ENCODE data around the gene PLCB1. TPM values are rescaled to one million over a fixed set of nuclear protein-coding genes. Genes with fewer than 3 reads are reported as not detected.
"Not testable (repeated sequence)": the region's sequence is repeated elsewhere in the genome, so short reads cannot be mapped to it uniquely, and the experiment has no call there.

Gene PLCB1
- total RNA-seq, 1 experiment from 2014 or later = 2.9 TPM

GRCh38 chr20:8443464-8444072, 311.5 kb downstream of the PLCB1 start:
- DNase-seq (ENCODE audit: low read depth) = no peak

DNA sequence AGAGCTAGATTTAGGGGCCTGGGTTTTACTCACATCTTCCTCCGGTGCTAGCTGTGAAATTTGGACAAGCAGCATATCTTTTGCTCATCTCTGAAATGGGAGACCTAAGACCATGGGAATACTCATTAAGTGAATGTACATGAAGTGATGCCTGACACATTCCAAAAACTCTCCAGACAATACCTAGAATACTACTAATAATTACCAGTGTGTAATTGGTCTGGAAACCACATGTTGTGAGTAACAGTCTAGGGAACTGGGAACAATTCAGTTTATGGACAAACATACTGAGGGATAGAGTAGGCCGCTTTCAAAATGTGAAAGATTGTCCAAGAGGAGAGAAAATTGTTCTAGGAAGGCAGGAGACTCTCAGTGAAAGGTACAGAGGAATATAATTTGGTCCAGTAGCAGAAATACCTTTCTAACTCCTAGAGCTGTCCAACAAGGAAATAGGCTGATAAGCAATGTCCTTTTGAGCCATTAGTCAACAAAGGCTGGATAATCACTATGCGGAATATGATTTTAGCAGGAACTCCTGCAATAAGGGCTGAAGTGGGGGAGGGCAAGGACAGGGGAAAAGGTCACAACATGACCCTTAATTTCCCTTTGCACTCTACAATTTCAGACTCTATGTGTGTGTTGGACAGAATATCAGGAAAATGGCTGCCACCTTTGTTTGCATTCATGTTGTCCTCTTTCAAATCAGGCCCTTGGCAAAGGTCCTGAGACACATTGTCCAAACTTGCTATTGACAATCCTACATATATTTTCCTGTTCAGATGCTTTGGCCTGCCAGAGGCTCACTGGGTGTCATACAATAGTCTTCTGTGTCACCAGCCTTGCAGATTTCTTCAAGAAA, 315.4 kb downstream of the PLCB1 start:
- no peak for DNase-seq (ENCODE audit: low read depth)

- DNase-seq (ENCODE audit: low read depth) = no peak
Measured at GRCh38 chr20:8449123-8449522, 317.1 kb downstream of the PLCB1 start.

DNA sequence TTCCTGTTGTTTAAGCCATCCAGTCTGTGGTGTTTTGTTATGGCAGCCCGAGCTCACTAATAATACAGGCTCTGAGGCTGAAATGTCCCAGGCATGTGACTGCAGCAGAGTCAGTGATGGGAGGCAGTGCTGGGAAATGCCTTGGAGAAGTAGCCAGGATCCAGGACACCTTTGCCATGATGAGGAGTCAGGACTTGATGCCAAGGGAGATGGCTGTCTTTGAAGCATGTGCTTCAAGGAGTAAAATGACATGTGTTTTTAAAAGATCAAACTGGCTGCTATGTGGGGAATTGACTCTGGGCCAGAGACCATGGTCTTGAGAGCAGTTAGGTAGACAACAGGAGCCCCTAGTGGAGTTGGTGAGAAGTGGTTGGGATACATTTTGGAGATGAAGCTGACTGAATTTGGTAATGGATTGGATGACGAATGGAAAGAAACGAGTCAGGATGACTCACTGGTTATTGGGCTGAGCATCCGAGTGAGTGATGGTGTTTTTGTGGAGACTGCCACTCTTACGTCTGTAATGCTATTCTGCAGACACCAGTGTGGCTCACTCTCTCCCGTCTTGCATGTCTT, 322.2 kb downstream of the PLCB1 start:
- DNase-seq (ENCODE audit: low read depth) = peak; percentile 78

GRCh38 chr20:8456765-8457164, 324.7 kb downstream of the PLCB1 start:
- DNase-seq (ENCODE audit: low read depth) = no peak

- no peak for DNase-seq (ENCODE audit: low read depth)
Measured at GRCh38 chr20:8457978-8458377, 325.9 kb downstream of the PLCB1 start.

DNA sequence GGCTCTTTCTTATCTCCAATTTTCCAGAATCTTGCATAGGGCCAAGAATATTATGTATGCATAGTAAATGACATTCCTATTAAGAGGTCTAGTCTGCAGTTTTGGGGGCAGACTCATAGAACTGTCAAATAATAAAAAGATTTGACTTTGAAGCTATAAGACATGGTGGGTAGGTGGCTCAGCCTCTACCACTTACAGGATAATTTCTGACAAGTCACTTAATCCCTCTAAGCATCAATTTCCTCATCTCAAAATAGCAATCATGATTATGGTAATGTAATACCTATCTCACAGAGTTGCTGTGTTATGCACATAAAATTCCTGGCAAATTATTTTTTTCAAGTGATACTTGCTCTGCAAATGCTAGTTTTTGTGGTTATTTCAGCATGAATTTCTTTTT, 329.1 kb downstream of the PLCB1 start:
- no peak for DNase-seq (ENCODE audit: low read depth)

DNA sequence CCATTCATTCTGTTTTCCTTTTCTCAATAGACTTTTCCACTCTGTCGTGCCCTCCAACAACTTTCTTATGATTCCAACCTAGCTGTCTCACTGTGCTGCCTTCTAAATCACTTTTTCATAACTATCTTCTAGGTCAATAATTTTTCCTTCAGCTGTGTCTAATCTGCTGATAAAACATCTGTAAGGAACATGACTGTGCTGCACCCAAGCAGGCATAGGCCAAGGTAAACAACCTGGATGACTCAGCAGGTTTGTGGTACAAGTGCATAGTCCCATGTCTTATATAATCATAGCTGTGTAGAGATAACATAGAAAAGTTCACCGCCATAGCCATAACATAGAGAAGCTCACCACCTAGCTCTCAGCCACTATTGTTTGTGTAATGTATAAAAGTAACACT, 332.3 kb downstream of the PLCB1 start:
- peak; percentile 37 for DNase-seq (ENCODE audit: low read depth)

DNA sequence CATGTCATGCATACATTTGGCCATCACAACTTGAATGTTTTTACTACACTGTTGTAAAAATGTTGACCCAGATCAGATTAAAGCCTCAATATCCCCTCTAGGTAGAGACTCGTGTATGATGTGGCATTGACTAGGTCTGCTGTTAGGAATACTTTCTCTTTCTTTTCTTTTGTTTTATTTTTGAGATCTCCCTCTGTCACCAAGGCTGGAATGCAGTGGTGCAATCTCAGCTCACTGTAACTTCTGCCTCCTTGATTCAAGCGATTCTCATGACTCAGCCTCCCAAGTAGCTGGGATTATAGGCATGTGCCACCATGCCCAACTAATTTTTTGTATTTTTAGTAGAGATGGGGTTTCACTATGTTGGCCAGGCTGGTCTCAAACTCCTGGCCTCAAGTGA, 334.7 kb downstream of the PLCB1 start:
- not testable (repeated sequence) for DNase-seq (ENCODE audit: low read depth)

DNA sequence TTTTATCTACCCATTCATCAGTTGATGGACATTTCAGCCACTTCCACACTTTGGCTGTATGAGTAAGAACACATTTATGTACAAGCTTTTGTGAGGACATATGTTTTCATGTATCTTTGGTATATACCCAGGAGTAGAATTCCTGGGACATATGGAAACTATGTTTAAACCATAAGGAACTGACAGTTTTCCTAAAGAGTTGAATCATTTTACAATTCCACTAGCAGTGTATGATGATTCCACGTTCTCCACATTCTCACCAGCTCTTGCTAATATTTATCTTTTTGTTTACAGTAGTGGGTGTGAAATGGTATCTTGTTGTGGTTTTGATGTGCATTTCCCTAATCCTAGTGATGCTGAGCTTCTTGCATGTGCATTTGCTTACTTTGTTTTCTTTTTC, 338.1 kb downstream of the PLCB1 start:
- DNase-seq (ENCODE audit: low read depth) = no peak

GRCh38 chr20:8471465-8471864, 339.4 kb downstream of the PLCB1 start:
- DNase-seq (ENCODE audit: low read depth) = no peak

GRCh38 chr20:8473459-8473858, 341.4 kb downstream of the PLCB1 start:
- no peak for DNase-seq (ENCODE audit: low read depth)

GRCh38 chr20:8474027-8474668, 342.1 kb downstream of the PLCB1 start:
- DNase-seq (ENCODE audit: low read depth) = no peak

DNA sequence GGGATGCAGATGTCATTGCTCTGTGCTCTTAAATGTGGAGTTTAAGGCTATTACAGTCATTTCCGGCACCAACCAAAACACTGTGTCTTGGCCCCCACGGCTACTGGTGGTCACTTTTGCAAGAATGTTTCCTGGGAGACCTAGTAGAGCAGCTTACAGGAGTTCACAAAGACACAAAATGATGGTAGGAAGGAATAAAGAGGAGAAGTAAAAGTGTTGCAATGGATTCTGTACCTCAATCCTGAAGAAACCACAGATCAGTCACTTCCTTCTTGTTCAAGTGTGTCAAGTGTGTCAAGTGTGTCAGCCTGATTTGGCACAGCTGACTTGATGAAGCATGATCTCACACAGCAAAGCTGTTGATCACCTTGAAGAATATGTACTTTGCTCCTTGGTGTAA, 344.0 kb downstream of the PLCB1 start:
- DNase-seq (ENCODE audit: low read depth) = peak; percentile 6

DNA sequence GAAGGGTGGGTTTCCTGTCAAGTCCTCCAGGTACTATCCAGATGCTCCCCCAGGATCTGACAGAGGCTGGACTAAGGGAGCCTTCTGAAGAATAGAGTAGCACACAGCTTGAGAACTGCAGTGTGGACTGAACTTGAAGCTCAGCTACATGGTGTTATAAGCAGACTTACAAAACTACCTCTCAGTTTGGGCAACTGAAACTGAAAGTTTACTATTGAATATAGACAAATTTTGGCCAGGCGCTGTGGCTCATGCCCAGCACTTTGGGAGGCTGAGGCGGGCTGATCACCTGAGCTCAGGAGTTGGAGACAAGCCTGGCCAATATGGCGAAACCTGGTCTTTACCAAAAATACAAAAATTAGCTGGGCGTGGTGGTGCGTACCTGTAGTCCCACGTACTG, 348.5 kb downstream of the PLCB1 start:
- DNase-seq (ENCODE audit: low read depth) = no peak

DNA sequence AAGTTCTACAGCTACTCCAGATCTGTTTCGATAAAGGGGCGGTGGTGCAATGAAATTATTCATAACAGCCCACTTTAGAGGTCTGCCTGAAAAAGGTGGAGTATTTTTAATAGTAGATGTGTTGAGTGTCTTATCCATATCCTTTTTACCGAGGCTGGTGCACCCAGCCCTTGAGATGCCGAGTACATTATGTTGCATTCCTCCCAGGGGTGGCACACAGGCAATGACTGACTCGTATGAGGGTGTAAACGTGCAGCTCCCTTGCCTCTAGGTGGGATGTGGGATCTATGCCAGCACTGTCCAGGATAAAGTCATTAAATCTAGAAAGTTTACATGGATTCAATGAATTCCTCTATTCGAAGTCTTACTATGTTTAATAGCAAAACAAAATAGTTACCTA, 355.6 kb downstream of the PLCB1 start:
- no peak for DNase-seq (ENCODE audit: low read depth)

- DNase-seq (ENCODE audit: low read depth) = no peak
Measured at GRCh38 chr20:8489094-8489883, 357.2 kb downstream of the PLCB1 start.

DNA sequence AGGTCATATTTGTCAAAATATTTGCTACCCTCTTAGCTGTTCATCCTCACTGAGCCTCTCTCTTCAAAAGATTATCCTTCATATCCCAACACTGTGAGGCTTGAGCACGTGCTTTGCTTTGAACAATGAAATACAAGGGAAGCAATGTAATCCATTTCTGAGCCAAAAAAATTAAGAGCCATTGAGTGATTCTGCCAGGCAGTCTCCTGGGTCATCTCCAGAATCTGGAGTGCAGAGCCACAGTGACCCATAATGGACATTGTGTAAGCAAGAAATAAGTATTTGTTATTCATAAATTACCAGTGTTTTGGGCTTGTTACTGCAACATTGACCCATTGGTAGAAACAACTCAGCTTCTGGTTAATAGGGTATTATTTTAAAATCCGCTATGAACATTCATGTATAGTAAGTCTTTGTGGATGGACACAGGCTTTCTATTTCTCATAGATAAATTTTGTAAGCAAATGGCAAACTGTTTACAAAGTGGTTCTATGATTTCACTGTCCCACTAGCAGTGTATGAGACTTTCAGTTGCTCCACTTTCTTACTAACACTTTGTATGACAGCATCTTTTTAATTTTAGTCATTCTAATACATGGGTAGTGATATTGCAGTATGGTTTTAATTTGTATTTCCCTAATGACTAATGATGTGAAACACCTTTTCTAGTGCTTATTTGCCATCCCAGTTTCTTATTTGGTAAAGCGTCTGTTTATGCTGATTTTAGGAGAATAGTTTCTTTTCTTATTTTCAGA, 358.2 kb downstream of the PLCB1 start:
- no peak for DNase-seq (ENCODE audit: low read depth)

DNA sequence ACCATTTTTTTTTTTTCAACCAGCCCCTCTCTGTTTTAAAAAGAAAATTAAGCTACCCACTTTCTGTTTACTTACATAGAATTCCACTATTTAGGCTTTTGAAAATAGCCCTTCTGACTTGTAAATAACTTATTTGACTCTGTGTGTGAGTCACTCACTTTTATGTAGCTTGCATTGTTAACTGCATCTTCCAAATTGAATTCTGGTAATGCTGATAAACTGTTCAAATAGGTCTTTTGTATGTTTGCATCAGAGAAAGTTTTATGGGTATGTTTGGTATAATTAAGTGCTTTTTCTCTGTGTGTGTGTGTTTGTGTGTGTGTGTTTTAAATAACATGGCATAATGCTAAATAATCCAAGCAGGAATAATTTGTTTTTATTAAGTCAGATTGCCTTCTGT, 360.1 kb downstream of the PLCB1 start:
- DNase-seq (ENCODE audit: low read depth) = no peak

- no peak for DNase-seq (ENCODE audit: low read depth)
Measured at GRCh38 chr20:8498571-8498970, 366.5 kb downstream of the PLCB1 start.

DNA sequence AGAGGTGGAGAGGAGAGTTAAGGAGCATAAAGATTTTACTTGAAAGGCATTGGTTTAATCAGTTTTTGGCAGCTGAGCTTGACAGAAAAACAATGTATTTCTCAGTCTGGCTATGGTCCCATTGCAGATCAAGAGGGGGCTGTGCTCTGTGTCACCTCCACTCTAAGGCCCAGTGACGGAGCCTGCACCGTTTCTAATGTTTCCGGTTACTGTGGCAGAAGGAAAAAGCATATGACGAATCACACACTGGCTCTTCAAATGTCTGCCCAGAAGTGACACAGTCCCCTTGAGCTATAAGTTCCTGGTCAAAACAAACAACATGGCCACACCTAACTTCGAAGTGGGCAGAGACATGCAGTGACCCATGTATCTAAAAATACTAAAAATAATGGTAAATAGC, 372.0 kb downstream of the PLCB1 start:
- no peak for DNase-seq (ENCODE audit: low read depth)

Measured in Daoy (cell line).